ENCODE results near the gene VKORC1L1.

The VKORC1L1 gene

DNA sequence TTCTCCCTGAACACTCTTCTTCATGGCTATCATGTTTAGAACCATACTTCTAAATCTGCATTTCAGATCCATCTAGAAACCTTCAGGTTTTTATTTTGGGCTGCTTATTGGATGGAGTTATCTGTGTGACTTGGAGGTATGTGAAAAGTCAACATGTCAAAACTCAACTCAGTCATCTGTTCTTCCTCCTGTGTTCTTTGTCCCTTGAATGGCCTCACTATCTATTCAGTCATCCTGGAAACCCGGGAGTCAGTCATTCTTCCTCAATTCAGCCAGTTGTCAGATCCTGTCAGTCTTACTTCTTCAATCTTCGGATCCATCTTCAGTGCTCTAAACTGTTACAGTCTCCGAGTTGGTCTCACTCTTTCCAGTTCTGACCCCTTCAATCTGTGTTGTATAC is 52.2 kb downstream of the VKORC1L1 start:
- no peak for TF ChIP-seq MAX (IDR thresholded peaks at IDR 0.05; ENCODE audit: low read depth, low read length)
- TF ChIP-seq, protein P1, sequence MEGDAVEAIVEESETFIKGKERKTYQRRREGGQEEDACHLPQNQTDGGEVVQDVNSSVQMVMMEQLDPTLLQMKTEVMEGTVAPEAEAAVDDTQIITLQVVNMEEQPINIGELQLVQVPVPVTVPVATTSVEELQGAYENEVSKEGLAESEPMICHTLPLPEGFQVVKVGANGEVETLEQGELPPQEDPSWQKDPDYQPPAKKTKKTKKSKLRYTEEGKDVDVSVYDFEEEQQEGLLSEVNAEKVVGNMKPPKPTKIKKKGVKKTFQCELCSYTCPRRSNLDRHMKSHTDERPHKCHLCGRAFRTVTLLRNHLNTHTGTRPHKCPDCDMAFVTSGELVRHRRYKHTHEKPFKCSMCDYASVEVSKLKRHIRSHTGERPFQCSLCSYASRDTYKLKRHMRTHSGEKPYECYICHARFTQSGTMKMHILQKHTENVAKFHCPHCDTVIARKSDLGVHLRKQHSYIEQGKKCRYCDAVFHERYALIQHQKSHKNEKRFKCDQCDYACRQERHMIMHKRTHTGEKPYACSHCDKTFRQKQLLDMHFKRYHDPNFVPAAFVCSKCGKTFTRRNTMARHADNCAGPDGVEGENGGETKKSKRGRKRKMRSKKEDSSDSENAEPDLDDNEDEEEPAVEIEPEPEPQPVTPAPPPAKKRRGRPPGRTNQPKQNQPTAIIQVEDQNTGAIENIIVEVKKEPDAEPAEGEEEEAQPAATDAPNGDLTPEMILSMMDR (IDR thresholded peaks at IDR 0.05; ENCODE audit: low read depth, low read length), result no peak
- H3K4me3 ChIP-seq (ENCODE audit: low read depth, low read length), result no peak overlapping the region
- DNase-seq (ENCODE audit: low read depth), result no peak

DNA sequence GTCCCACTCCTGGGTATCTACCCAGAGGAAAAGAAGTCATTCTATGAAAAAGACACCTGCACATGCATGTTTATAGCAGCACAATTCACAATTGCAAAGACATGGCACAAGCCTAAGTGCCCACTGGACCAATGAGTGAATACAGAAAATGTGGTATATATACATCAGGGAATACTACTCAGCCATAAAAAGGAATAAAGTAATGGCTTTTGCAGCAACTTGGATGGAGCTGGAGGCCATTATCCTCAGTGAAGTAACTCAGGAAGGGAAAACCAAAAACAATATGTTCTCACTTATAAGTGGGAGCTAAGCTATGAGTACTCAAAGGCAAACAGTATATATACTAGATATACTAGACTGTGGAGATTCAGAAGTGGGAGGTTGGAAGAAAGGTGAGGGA is 53.7 kb downstream of the VKORC1L1 start:
- no peak overlapping the region for H3K4me3 ChIP-seq (ENCODE audit: low read depth, low read length)
- TF ChIP-seq MAX (IDR thresholded peaks at IDR 0.05; ENCODE audit: low read depth, low read length) (no peak), POLR2A (IDR thresholded peaks at IDR 0.05; ENCODE audit: extremely low read depth, insufficient read length) (no peak), MYC (IDR thresholded peaks at IDR 0.05; ENCODE audit: low read depth, low read length) (no peak)
- TF ChIP-seq, protein P1 (IDR thresholded peaks at IDR 0.05; ENCODE audit: low read depth, low read length), result no peak

GRCh38 chr7:65927489-65928448 is 54.9 kb downstream of the VKORC1L1 start:
- peak; percentile 27 for DNase-seq (ENCODE audit: low read depth)
- TF ChIP-seq, protein P1 (IDR thresholded peaks at IDR 0.05; ENCODE audit: low read depth, low read length), result no peak
- TF ChIP-seq POLR2A (IDR thresholded peaks at IDR 0.05; ENCODE audit: extremely low read depth, insufficient read length) (no peak), MYC (IDR thresholded peaks at IDR 0.05; ENCODE audit: low read depth, low read length) (no peak), MAX (IDR thresholded peaks at IDR 0.05; ENCODE audit: low read depth, low read length) (no peak)

More for the DNA sequence above, 53.7 kb downstream of the VKORC1L1 start:
- DNase-seq (ENCODE audit: low read depth), result no peak

GRCh38 chr7:65931685-65932084 is 58.8 kb downstream of the VKORC1L1 start:
- TF ChIP-seq MYC (IDR thresholded peaks at IDR 0.05; ENCODE audit: low read depth, low read length) (no peak), MAX (IDR thresholded peaks at IDR 0.05; ENCODE audit: low read depth, low read length) (no peak), POLR2A (IDR thresholded peaks at IDR 0.05; ENCODE audit: extremely low read depth, insufficient read length) (no peak)
- TF ChIP-seq, protein P1 (IDR thresholded peaks at IDR 0.05; ENCODE audit: low read depth, low read length), result no peak
- no peak for DNase-seq (ENCODE audit: low read depth)
- no peak overlapping the region for H3K4me3 ChIP-seq (ENCODE audit: low read depth, low read length)

More at GRCh38 chr7:65927489-65928448, 54.9 kb downstream of the VKORC1L1 start:
- H3K4me3 ChIP-seq (ENCODE audit: low read depth, low read length), result no peak overlapping the region

DNA sequence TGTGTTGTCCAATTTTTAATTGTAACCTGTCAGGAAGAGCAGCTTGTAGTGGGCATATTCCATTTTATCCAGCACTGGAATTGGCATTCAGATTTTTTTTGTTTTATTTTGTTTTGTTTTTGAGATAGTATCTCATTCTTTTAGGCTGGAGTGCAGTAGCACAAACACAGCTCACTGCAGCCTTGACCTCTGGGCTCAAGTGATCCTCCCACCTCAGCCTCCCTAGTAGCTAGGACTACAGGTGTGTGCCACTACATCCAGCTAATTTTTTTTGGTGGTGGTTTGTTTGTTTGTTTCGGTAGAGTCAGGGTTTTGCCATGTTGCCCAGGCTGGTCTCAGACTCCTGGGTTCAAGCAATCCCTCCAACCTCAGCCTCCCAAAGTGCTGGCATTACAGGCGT is 64.4 kb downstream of the VKORC1L1 start:
- H3K4me3 ChIP-seq (ENCODE audit: low read depth, low read length), result no peak overlapping the region
- no peak for DNase-seq (ENCODE audit: low read depth)
- TF ChIP-seq POLR2A (IDR thresholded peaks at IDR 0.05; ENCODE audit: extremely low read depth, insufficient read length), result no peak
- TF ChIP-seq MAX (IDR thresholded peaks at IDR 0.05; ENCODE audit: low read depth, low read length), result no peak
- no peak for TF ChIP-seq MYC (IDR thresholded peaks at IDR 0.05; ENCODE audit: low read depth, low read length)
- TF ChIP-seq, protein P1 (IDR thresholded peaks at IDR 0.05; ENCODE audit: low read depth, low read length), result no peak

All from NB4 (cell line).